RKO (cell line): ENCODE results near the gene CERS5.

Experiments used
- DNase-seq: peaks from one replicate; pipeline ENCODE4 v3.0.0-alpha.2; 2016; ENCODE audit warnings: low spot score

The CERS5 gene

GRCh38 chr12:50132505-50133135 lies 34.5 kb downstream of the CERS5 start:
- DNase-seq = peak; percentile 66

- no peak for DNase-seq
Measured at GRCh38 chr12:50129290-50129689, 37.9 kb downstream of the CERS5 start.

GRCh38 chr12:50127546-50127945 lies 39.6 kb downstream of the CERS5 start:
- no peak for DNase-seq

GRCh38 chr12:50123203-50123602 lies 44.0 kb downstream of the CERS5 start:
- no peak for DNase-seq

- DNase-seq = no peak
Measured at GRCh38 chr12:50121641-50122040, 45.5 kb downstream of the CERS5 start.

- DNase-seq = no peak
Measured at GRCh38 chr12:50120953-50121352, 46.2 kb downstream of the CERS5 start.

GRCh38 chr12:50120521-50120920 lies 46.6 kb downstream of the CERS5 start:
- DNase-seq = no peak

- no peak for DNase-seq
Measured at GRCh38 chr12:50119387-50119786, 47.8 kb downstream of the CERS5 start.

GRCh38 chr12:50117057-50117622 lies 50.0 kb downstream of the CERS5 start:
- DNase-seq = no peak

GRCh38 chr12:50112456-50113218 lies 54.5 kb downstream of the CERS5 start:
- peak; percentile 72 for DNase-seq

GRCh38 chr12:50111693-50112455 lies 55.3 kb downstream of the CERS5 start, which contains the start of gene COX14:
Gene COX14, plus strand, starts transcription at chr12:50112236. Its CDS starts 7,808 bp downstream, at chr12:50120044.
- DNase-seq = peak; percentile 99

GRCh38 chr12:50111395-50111692 lies 55.8 kb downstream of the CERS5 start:
- no peak for DNase-seq

GRCh38 chr12:50110762-50111351 lies 56.3 kb downstream of the CERS5 start:
- DNase-seq = no peak

GRCh38 chr12:50110127-50110761 lies 56.9 kb downstream of the CERS5 start:
- DNase-seq = no peak

GRCh38 chr12:50109319-50109718 lies 57.9 kb downstream of the CERS5 start:
- no peak for DNase-seq

- DNase-seq = no peak
Measured at GRCh38 chr12:50107416-50108268, 59.5 kb downstream of the CERS5 start.

- DNase-seq = no peak
Measured at GRCh38 chr12:50106907-50107306, 60.3 kb downstream of the CERS5 start.

- no peak for DNase-seq
Measured at GRCh38 chr12:50105913-50106450, 61.2 kb downstream of the CERS5 start.

GRCh38 chr12:50104417-50105366 lies 62.5 kb downstream of the CERS5 start:
- DNase-seq = no peak
